NB4 (cell line): ENCODE results near the gene LIAS.

Experiments used
- DNase-seq: peaks from one replicate; pipeline ENCODE4 v3.0.0; 2010; ENCODE audit warnings: low read depth
- H3K4me3 ChIP-seq: one replicate; pipeline ENCODE4 v1.5.1; 2011; ENCODE audit warnings: mild to moderate bottlenecking, low read depth, low read length, moderate library complexity
- CTCF ChIP-seq: IDR thresholded peaks from one replicate; pipeline ENCODE4 v1.5.1; 2012; ENCODE audit warnings: low read depth, low read length
- MYC ChIP-seq: IDR thresholded peaks from 2 replicates; pipeline ENCODE4 v1.6.1; 2011; ENCODE audit warnings: low read depth, low read length
- POLR2A ChIP-seq: IDR thresholded peaks from 2 replicates; pipeline ENCODE4 v1.6.1; 2011; ENCODE audit warnings: mild to moderate bottlenecking; ENCODE audit not compliant: insufficient read length; ENCODE audit errors: extremely low read depth
- TF ChIP-seq, protein P1 (sequence below): IDR thresholded peaks from 2 replicates; pipeline ENCODE4 v1.6.1; 2011; ENCODE audit warnings: low read depth, low read length

LIAS gene

DNA sequence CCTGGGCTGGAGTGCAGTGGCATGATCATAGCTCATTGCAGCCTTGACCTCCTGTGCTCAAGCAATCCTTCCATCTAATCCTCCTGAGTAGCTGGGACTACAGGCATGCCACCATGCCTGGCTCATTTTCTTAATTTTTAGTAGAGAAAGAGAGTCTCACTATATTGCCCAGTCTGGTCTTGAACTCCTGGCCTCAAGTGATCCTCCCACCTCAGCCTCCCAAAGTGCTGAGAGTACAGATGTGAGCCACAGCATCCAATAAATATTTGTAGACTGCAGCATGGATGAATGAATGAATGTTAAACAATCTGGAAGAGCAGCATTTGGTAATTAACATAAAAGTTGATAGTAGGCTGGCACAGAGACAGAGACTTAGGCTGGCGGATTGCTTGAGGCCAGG lies 32.1 kb upstream of the LIAS start:
- no peak for TF ChIP-seq POLR2A
- TF ChIP-seq CTCF, result no peak
- TF ChIP-seq, protein P1, sequence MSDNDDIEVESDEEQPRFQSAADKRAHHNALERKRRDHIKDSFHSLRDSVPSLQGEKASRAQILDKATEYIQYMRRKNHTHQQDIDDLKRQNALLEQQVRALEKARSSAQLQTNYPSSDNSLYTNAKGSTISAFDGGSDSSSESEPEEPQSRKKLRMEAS, result no peak
- no peak for TF ChIP-seq MYC
- H3K4me3 ChIP-seq, result no peak overlapping the region
- DNase-seq, result no peak

DNA sequence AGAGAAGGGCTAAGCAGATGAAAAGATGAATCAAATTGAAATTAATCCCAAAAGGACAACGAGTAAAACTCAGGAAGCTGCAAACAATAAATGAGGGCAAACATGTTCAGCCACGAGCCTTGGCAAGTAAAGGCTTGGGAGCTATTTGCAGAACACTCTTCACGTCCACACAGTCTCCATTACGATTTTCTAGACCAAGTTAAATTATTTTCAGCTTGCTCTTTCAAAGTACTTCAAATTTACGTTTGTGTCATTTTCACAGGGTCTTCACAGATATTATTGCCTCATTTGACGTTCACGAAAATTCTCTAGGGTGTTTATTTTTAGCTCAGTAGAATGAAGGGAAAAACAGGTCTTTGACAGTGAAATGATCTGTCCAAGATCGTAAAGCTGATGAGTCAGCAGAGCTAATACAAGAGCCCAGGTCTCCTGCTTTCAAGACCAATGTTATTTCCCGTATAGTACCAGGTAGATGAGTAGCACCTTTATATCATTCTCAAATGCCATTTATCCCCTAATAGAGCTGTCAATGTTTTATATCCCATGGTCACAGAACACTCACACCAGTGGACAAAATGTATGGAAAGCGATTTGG lies 31.2 kb upstream of the LIAS start:
- DNase-seq, result peak; percentile 35
- TF ChIP-seq, protein P1, result no peak
- TF ChIP-seq MYC, result no peak
- TF ChIP-seq POLR2A, result no peak
- TF ChIP-seq CTCF, result no peak
- H3K4me3 ChIP-seq, result no peak overlapping the region

DNA sequence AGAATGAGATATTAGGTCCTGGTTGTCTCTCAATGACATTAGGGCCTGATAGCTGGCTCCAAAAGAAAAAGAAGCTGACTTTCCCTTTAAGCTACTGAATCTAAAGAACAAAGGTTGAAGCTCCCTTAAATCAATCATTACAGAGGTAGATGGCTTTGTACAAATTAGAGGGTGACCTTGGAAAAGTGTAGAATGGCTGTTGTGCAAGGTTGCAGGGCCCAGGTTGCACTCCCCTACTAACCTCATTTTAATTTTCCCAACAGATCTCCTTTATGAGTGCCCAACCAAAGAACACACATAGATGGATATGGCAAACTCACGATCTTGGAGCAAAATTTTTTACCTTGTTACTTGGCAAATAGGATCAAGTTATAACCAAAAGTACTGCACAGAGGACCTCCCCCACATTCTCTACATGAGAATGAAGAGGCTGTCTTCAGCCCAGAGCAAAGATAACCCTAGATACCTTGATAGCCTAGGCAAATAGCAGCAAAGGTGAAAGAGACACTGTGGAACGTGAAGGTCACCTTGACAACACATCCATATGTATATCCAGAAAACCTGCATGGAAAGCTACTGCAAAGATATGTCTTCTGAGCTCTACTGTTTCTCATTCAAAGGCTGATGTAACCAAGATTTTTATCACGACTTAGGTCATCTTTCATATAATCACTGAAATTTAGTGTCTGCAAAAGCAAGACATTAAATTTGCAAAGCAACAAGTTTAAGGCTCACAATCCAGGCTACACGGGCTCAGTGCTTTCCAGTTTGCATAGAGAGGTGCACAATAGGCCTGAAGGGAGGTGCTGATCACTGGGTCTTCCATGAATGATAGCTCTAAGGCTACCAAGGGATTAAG lies 29.2 kb upstream of the LIAS start:
- DNase-seq, result no peak
- TF ChIP-seq, protein P1, result no peak
- TF ChIP-seq POLR2A (no peak), CTCF (no peak), MYC (no peak)
- no peak overlapping the region for H3K4me3 ChIP-seq

- TF ChIP-seq CTCF (no peak), MYC (no peak), POLR2A (no peak)
- TF ChIP-seq, protein P1, result no peak
Observed at GRCh38 chr4:39433878-39434492, 24.9 kb upstream of the LIAS start.

DNA sequence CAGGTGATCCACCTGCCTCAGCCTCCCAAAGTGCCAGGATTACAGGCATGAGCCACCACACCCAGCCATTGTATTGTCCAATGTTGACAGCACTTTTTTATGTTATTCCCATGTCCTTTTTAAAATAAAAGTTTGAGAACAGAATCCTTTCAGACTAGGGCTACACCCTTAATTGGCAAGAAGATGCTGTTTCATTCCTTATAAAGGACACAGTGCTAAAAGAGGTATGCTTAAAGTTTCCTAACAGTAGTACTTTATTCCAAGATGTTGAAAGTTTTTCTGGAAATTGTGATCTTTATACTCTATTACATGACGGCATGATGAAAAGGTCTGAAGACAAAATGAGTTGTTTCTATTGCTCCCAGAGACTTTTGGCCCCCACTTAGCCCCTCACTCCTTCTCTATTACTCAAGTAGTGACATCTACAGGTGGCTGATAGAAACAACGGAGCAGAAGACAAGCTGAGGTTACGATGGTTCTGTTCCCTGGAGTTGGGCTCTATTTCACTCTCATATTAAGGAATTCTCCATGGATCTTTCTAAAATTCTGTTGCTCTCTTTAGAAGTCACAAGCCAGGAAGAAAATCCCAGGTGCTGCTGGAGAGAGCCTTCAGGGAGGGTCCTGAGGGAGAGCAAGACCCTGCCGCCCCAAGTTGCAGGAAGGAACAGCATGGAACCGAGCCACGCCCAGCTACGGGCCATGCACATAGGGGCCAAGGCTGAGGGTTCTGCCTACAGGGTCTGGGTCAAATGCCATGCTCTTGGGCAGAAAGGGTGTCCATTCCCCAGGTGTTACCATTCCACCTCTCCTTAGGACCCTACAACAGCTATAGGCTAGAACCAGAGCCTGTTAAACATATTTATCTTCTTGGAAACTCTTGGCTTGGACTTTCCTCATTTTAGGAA lies 22.9 kb upstream of the LIAS start:
- DNase-seq, result peak; percentile 37
- TF ChIP-seq MYC (no peak), CTCF (peak; percentile 14)

More at GRCh38 chr4:39433878-39434492, 24.9 kb upstream of the LIAS start:
- H3K4me3 ChIP-seq, result no peak overlapping the region
- no peak for DNase-seq

More for the DNA sequence above, 22.9 kb upstream of the LIAS start:
- H3K4me3 ChIP-seq, result no peak overlapping the region
